HG02840 (cell line): ENCODE results near the gene GTF2F2.

Experiments
- ATAC-seq: cut with Tn5 transposase; IDR thresholded peaks from one replicate; pipeline ENCODE4 v1.9.1; 2021; ENCODE audit warnings: mild to moderate bottlenecking, moderate library complexity, moderate number of reproducible peaks; ENCODE audit not compliant: unreplicated experiment, low FRiP score

GTF2F2 gene

GRCh38 chr13:45208132-45208531 is 87.8 kb downstream of the GTF2F2 start:
- no peak for ATAC-seq

GRCh38 chr13:45209229-45209628 is 88.9 kb downstream of the GTF2F2 start:
- no peak for ATAC-seq

- ATAC-seq: no peak
Measured at GRCh38 chr13:45215392-45216077, 95.2 kb downstream of the GTF2F2 start.

- no peak for ATAC-seq
Measured at GRCh38 chr13:45216193-45216592, 95.9 kb downstream of the GTF2F2 start.

- ATAC-seq: no peak
Measured at GRCh38 chr13:45218689-45219088, 98.4 kb downstream of the GTF2F2 start.

GRCh38 chr13:45219123-45219891 is 99.0 kb downstream of the GTF2F2 start:
- ATAC-seq: no peak

- no peak for ATAC-seq
Measured at GRCh38 chr13:45219938-45220375, 99.6 kb downstream of the GTF2F2 start.

- ATAC-seq: no peak
Measured at GRCh38 chr13:45220403-45220802, 100.1 kb downstream of the GTF2F2 start.

- ATAC-seq: no peak
Measured at GRCh38 chr13:45222516-45222915, 102.2 kb downstream of the GTF2F2 start.

- ATAC-seq: no peak
Measured at GRCh38 chr13:45222919-45223318, 102.6 kb downstream of the GTF2F2 start.

- ATAC-seq: no peak
Measured at GRCh38 chr13:45224176-45224575, 103.9 kb downstream of the GTF2F2 start.

- no peak for ATAC-seq
Measured at GRCh38 chr13:45225370-45225769, 105.1 kb downstream of the GTF2F2 start.

- no peak for ATAC-seq
Measured at GRCh38 chr13:45226024-45226423, 105.7 kb downstream of the GTF2F2 start.

- ATAC-seq: no peak
Measured at GRCh38 chr13:45228002-45228401, 107.7 kb downstream of the GTF2F2 start.

GRCh38 chr13:45229172-45229571 is 108.9 kb downstream of the GTF2F2 start:
- ATAC-seq: no peak

GRCh38 chr13:45231305-45231704 is 111.0 kb downstream of the GTF2F2 start:
- ATAC-seq: no peak

- no peak for ATAC-seq
Measured at GRCh38 chr13:45231722-45232121, 111.4 kb downstream of the GTF2F2 start.

- ATAC-seq: no peak
Measured at GRCh38 chr13:45232591-45232990, 112.3 kb downstream of the GTF2F2 start.

GRCh38 chr13:45238945-45239795 is 118.9 kb downstream of the GTF2F2 start:
- no peak for ATAC-seq

- no peak for ATAC-seq
Measured at GRCh38 chr13:45240143-45240542, 119.8 kb downstream of the GTF2F2 start.

- ATAC-seq: no peak
Measured at GRCh38 chr13:45242070-45242469, 121.8 kb downstream of the GTF2F2 start.
